SIG-M5 treated with dmso at 0.1 percent for 504 hours (cell line): ENCODE results near the gene EIF4E1B.

Experiments
- DNase-seq: peaks from one replicate; lab custom pipeline; 2025; ENCODE audit not compliant: unreplicated experiment; lab: John Stamatoyannopoulos, UW

EIF4E1B gene

DNA sequence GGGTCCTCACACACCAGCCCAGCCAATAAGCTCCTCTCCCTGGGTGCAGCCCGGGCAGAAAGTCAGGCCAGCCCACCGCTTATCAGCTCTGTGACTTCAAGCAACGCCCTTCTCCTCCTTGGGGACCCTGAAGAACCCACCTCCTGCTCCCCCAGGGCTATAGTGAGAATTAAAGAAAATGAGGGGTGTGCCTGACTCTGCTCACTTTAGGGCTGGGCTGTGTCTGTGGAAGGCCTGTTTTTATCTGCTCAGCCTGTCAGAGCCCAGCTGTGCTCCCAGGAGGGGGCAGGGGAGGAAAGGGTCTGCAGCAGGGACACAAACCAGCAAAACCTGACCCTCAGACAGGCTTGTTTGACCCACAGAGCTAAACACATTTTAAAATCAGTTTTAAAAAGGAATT lies 24.4 kb upstream of the EIF4E1B start:
- no peak for DNase-seq

DNA sequence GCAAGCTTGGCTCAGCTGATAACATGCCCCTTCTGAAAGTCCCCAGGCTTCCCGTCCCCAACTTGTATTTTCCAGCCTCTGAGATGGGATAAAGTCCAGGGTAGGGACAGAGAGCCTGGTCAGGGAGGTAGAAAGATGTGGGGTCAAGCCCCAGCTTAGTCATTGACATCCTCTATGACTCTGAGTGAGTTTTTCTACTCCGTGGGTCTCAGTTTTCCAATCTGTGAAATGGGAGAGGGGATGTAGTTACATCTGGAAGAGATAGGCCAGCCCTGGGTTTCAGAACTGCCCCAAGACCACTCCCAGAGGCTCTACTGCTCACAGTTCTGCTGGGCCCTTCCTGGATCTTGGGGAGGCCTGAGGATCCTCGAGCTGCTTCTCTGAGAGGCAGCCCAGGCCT lies 23.6 kb upstream of the EIF4E1B start:
- DNase-seq, result no peak

DNA sequence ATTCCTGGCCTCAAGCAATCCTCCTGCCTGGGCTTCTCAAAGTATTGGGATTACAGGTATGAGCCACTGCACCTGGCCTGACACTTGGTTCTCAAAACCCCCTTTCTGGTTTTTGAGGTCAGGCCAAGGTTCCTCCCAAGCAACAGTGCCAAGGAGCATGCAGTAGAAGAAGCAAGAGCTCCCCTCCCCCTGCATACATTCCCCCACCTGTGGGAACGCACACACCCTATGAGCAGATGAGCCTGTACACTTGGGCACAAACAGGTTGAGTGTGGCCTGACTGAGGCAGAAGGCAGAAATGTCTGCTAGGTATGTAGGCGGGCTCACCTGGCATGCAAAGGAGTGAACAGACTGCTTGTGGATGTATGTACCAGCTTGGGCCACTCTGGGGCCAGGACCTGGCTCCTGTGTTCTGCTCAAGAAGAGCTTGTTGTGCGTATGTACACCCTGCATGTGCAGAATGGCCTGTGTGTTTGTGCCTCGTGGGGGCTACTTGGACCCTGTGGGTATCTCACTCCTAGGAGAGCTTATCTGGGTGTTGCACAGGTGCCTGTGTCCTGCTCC lies 22.3 kb upstream of the EIF4E1B start:
- DNase-seq, result no peak

DNA sequence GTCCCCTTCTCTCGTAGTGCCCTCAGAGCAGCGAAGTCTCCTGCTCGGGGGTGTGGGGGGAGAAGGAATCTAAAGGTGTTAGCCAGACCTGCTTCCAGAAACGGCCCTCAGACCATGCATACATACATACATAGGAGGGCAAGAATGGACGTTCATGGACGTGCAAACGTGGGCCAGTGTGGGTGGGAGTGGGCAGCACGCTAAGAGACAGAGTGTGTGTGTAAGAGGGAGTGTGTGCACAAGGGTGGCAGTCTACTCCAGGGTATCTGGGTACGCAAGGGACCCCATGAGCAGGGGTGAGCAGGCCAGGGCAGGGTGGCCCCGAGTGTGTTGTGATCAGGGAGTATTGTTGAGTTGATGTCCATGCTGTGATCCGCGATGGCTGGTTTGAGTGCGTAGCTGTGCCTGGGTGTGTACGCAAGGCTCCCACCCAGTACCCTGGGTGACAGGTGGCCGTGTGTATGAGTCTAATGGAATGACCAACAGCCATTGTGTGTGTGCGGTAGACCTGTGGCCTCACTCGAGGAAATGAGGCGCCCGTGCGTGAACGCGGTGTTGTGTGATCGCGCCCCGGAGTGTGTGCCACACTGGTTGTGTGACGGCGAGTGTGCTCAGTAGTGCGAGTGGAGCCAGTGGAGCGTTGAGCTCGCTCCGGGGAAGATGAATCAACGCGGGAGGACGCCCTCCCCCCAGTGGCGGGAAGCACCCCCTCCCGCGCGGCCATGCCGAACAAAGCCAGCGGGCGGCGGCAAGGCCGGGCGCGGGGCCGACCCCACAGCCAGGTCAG lies 21.3 kb upstream of the EIF4E1B start:
- DNase-seq, result no peak

DNA sequence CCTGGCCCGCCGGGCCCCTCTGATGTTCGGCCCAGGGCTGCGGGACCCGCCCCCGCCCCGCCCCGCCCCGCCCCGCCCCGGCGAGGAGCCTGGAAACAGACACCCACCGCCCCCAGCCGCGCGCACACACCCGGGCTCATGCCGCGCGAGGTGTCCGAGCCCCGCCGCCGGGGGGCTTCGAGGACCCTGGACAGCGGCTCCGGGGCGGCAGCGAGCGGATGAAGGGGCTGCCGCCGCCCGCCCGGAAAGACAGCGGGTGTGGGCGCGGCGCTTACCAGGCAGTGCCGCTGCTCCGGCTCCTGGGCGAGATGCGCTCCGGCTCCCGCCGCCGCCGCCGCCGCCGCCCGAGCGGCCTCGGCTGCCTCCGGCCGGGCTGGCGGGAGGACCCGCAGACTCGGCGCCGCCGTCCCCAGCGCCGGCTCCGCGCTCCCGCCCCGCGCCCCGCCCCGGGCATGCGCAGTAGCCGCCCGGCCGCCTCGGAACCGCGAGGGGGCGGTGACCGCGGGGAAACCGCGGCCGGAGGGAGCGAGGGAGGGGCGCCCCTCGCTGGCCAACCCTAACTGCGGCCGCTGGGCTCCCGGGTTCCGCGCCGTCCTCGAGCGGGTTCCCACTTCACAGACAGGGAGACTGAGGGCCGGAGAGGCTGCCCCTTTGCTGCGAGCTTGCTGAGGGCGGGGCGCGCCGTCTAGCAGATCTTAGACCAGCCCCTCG lies 20.6 kb upstream of the EIF4E1B start, which contains the start of gene GPRIN1:
GPRIN1 (minus strand) TSS at position 433 of the 711 bp plus-strand sequence. CDS start 10,322 bp downstream, outside the sequence.
- peak; percentile 29 for DNase-seq

DNA sequence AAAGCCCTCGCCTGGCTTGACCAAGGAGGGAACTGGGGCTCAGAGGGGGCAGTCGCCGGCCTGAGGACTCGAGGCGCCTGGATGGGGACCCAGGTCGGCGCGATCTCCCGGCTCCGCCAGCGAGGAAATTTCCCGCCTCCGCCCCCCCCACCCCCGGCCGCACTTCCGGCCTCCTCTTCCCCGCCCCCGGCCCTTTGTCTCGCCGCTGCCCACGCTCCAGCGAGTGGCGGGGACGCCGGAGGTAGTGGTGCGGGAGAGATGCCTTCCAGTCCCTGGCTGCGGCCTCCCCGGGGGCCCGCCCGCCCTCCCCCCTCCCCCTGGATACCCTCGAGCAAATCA lies 20.1 kb upstream of the EIF4E1B start:
- no peak for DNase-seq

DNA sequence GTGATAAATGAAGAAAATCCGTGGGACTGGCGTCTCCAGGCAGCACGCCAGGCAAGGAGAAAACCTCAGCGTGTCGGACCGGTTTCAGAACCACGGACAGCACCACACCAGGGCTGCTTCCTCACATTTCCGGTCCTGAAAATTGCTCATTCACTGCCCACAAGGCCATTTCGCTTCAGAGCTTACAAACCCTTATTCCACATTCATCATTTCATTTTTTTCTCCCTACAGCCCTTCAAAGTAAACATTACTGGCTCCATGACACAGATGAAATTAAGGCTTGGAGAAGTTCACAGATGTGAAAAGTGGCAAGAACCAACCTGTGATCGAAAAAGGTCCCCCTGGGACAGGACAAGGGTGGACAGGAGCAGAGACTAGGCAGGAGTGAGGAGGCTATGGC lies 19.0 kb upstream of the EIF4E1B start:
- peak; percentile 63 for DNase-seq

DNA sequence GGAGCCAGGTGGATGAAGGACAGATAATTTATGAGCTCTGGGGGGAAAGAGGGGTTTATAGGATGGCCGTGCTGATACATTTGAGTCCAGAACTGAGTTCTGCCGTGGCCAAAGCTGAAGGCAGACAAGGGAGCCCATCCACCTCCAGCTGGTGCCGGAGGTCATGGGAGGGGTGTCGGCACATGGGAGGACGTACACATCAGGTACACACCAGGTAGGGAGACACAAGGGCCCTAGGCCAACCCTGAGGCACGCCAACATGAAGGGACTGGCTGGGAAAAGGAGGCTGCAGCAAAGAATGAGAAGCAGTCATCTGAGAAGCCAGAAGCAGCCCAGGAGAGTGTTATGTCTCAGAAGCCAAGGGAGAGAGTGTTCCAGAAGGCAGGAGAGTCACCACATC lies 18.5 kb upstream of the EIF4E1B start:
- DNase-seq, result no peak

DNA sequence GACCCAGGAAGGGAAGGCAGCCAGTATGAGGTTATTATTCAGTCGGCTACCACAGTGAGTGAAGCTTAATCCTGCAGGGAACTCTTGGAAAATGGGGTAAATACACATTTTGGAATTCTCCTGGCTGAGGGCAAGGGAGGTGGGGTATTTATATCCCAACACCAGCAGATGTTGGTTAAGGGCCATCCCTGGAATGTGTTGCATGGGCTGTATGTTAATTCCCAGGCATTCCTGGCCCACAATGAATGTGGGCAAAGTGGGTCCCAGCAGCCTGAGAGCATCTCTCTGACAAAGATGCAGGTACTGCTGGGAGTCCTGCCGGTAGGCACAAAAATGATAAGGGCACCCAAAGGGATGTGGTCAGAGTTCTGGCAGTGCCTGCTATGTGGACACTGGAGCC lies 17.6 kb upstream of the EIF4E1B start:
- no peak for DNase-seq

DNA sequence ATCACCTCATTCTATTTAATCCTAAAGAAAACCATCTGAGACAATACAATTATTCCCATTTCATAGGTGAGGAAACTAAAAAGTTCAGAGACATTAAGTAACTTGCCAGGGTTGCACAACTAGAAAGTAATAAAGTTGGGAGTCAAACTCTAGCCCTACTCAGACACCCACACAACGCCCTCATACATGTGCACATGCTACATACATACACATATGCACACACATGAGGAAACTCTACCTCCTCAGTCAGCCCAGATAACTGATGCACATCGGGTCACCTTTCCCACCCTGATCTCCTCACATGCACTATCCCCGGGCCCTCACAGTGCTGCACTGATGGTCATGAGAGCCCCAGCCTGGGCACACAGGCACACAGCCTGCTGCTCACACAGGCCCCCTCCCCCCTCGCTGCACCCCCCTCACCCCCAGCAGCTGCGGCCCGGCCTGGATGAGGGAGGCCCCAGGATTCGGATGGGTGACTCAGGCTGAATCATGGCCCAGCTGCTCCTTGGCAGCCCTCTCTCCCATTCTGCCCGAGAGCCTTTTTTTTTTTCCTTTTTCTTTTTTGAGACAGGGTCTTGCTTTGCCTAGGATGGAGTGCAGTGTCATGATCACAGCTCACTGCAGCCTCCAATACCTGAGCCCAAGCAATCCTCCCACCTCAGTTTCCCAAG lies 15.5 kb upstream of the EIF4E1B start:
- DNase-seq, result no peak

DNA sequence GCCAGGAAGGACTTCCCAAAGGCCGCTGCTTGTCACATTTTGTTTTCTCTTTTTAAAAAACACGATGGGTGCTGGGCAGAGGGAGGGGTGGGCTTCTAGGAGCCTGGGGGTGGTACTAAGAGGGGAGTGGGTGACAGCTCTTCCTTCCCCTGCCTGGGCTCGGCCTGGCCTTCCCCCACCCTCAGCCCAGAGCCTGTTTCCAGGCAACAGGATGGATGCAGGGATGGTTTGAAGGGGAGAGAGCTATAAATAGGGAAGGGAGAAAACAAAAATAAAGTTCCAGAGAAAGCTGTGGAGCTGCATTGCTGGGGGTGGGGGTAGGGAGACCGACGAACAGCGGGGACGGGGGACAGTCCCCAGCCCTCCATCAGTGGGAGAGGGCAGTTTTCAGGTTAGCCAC lies 14.0 kb upstream of the EIF4E1B start:
- no peak for DNase-seq

DNA sequence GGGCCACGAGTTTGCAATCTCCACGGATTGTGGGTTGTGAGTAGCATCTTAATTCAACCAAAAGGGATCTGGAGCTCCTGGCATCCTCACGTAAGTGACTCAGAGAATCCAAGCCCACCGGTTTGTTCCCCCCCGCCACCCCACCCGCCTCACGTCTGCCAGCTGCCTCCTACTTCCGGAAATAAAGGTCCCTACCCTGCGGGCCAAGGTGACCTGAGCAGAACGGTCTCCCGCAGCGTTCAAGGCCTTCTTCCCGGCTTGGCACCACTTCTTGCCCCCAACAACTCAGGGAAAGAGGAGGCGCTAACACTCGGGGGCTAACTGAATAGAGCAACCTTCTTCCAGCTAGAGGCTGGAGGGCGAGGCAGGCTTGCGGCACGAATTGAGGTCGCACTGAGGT lies 11.7 kb upstream of the EIF4E1B start:
- DNase-seq, result no peak

DNA sequence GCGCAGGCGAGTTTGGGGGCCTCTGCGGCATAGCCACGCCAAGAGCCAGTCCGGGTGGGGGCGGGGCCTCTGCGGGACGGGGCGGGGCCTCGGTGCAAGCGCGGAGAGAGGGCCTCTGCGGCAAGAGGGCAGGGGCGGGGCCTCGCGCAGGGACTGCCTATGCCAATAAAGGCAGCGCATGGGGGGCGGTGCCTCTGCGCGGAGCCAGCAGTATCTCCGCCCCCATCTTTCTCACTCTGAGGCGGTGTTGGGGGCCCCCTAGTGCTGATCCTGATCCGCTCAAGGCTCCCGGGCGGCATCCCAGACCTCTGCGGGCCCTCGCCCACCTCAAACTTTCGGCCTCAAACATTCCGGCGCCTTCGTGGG lies 11.3 kb upstream of the EIF4E1B start:
- DNase-seq, result peak; percentile 60

DNA sequence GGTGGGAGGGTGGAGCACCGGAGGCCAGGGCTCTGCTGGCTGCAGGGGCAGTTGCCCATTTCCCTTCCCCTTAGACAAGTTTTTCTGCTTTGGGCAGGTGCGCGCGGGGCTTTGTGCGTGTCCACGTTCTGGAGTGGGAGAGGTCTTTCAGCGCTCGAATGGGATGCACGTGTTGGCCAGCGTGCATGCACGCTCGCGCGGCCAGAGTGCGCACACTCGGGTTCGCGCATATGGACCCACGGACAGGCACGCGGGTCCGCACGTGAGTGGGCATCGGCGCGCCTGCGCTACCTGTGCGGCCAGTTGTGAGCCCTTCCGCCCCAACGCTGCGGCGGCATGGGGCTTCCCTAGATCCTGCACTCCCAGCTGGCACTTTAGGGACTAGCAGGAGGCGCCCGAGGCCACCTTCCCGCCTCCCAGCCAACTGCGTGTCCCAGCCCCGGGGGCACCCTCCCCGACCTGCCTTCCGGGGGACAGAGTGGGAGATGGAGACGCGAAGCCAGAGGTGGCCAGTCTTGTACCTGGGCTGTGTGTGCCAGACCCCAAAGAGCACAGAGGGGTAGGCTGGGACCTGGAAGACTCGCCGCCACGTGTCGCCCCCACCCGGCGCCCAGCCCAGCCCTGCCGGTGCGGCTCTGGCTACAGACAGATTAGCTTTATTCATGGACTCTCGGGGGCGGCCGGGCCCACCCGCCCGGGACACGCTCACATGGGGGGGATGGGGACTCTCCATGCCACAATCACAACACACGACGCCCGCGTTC lies 10.7 kb upstream of the EIF4E1B start:
- no peak for DNase-seq

DNA sequence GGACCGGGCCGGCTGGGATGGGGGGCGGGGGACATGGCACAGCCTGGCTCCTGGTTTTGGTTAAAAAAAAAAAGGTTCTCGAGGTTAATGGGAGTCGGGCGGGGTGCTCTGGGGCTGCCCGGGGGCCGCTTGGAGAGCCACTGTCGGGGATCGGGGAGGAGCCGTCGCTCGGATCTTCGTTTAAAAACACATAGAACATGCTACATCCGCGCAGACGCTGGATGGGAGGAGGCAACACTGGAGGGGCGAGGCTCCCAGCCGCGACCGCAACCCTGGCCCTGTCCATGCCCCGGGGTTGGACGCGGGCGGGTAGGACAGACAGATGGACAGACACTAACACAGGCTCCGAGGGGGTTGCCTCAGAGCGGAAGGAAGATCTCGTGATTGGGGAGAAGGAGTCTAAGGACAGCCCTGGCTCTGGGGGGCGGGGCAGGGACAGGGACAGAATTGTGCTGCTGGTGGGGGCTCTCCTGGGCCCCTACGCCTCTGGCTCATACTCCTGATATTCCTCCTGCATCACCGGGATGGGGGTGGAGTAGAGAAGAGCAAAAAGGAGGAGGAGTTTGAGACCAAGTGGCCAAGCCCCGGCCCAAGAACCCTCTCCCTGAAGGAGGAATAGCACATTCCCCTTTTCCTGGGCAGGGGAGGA lies 10.0 kb upstream of the EIF4E1B start:
- peak; percentile 23 for DNase-seq

DNA sequence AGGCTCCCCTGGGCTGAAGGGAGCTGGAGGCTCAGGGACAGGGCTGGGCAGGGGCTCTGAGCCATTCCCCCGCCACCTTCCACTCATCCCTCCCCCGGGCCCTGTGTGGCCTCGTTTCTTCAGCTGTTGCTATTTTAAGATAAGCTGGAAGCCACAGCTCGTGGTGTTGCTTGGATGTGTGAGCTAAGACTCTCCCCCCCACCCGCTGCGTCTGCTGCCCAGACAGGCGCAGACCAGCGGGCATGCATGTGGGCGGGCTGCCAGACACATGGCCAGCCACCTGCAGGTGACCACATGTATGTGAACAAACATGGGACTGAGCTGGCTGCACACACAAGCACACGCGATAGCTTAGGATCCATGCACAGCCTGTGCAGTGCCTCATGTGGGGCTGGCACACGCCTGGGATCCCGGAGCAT lies 8.8 kb upstream of the EIF4E1B start:
- no peak for DNase-seq

DNA sequence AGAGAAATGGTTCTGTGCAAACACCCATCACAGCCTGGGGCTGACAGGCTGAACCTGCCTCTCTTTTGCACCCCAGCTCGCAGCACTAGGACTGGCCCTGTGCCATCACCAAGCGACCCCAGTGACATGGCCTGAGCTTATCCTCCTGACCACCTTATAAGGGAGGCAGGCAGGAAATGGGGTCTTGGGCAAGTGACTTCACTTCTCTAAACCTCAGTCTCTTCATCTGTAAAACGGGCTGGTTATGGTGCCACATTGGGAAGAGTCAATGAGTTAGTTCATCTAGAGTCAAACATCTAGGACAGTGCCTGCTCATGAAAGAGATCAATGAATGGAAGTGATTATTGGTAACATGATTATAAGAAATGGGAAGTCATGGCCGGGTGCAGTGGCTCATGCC lies 6.3 kb upstream of the EIF4E1B start:
- DNase-seq, result no peak

DNA sequence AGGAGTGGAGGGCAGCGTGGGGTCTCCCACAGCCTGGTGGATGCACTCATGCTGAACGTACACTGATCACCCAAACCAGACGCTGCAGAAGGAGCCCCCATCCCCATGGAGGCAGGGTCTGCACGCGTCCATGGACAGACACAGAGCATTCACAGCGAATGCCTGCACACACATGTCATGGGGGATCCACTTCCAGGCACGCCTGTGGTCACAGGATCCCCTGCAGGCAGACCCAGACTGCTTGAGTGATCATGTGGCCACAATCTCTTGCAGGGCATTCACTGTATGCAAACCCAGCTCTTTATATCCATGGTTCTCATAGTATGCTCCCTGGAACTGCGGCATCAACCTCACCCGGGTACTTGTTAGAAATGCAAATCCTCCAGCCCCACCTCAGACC lies 5.5 kb upstream of the EIF4E1B start:
- no peak for DNase-seq

DNA sequence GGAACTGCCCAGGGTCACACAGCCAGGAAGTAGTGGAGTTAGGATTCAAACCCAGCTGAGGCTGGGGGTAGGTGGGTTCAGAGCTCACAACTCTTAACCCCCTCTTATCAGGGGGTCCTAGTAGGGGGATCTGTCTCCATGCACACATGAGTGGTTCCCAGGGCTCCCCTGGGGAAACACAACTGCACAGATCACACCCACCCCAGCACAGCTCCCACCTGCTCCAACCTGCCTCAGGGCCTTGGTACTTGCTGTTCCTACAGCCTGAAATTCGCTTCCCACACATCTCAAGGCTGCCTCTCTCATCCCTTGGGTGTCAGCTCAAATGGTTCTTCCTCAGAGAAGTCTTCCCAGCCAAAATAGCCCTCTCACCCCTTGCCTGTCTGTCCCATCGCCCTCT lies 5.0 kb upstream of the EIF4E1B start:
- DNase-seq, result no peak

DNA sequence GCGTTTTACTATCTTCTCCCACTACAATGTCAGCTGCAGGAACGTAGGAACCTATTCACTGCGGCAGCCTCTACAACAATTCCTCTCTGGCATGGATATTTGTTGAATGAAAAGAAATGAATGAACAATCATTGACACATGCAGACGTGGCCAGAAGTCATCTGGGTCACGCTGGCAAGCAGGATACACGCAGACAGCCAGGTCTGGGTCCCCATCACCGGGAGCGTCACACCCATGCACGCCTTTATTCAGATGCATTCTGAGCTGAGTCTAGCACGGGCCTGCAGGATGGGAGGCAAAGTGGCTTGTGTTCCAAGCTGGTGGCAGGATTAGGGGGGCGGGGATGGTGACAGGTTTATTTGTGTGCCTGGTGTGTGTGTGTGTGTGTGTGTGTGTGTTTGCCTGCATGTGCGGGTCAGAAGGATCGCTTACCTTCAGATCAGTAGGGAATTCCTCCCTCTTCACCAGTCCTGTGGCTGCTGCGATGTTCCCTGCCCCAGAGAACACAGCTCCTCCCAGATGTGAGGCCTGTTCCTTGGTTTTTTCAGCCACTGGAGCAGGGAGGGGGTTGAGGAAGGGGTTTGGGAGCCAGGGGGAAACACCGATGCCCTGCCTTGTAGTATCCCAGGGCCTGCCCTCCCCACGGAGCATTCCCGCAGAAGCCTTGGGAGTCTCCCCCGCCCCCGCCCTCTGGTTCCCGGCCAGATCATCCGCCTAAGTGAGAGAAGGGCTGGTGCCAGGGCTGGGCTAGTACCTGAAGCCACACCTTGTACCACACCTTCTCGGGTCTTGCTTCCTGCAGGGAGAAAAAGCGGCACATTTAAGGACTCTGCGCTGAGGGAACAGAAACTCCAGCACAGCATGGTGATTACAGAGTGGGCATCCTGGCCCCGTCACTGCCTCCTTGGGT lies 4.3 kb upstream of the EIF4E1B start:
- DNase-seq, result no peak
